ENCODE data around the gene METTL22. TPM values are rescaled to one million over a fixed set of nuclear protein-coding genes. Genes with fewer than 3 reads are reported as not detected.

METTL22 gene
- total and polyA plus RNA-seq, 2 donors (not counting 1 experiment from before 2014, with no cell fraction given) = 49.5 to 62.9 TPM

GRCh38 chr16:8646326-8647053, 25.0 kb downstream of the METTL22 start:
- H4K20me1 ChIP-seq (ENCODE audit: control insufficient read depth, insufficient read depth, low read length, poor library complexity, severe bottlenecking) = no peaks in the 10 kb centered on the region
- no peaks in the 10 kb centered on the region for H3K27me3 ChIP-seq (replicated peaks in 1 of 4; ENCODE audit: control extremely low read depth in 1 of 4, control insufficient read depth in 3 of 4, insufficient read depth in 4 of 4, low read length in 3 of 4)
- CTCF ChIA-PET = no interaction called here
- no peak for DNase-seq
- TF ChIP-seq CTCF (IDR thresholded peaks at IDR 0.05) (no peak), EZH2 (IDR thresholded peaks at IDR 0.05; ENCODE audit: borderline replicate concordance, insufficient read depth, low read depth, low read length, poor library complexity, severe bottlenecking) (no peak)
- H3K79me2 ChIP-seq (ENCODE audit: control insufficient read depth, insufficient read depth, low read length) = no peaks in the 10 kb centered on the region
- H3K9me3 ChIP-seq (ENCODE audit: control extremely low read depth in 1 of 3, control insufficient read depth in 2 of 3, insufficient read depth in 1 of 3, low read length in 2 of 3) = no peaks in the 10 kb centered on the region
- peaks cover 4 to 55% of the 10 kb centered on the region in 2 experiments for H3K36me3 ChIP-seq (replicated peaks in 1 of 2; ENCODE audit: control extremely low read depth in 1 of 2, control insufficient read depth in 1 of 2, extremely low read depth in 1 of 2, insufficient read depth in 2 of 2, low read length in 1 of 2)
- no peak overlapping the region for H3K9ac ChIP-seq (ENCODE audit: low read length)
- POLR2A ChIA-PET = no interaction called here
- intact Hi-C loops (cut with micrococcal nuclease) = no loop called here
- ATAC-seq (ENCODE audit: low read depth) = no peak
- H2AFZ ChIP-seq (ENCODE audit: insufficient read depth, low read depth, low read length, poor library complexity, severe bottlenecking) = no peak overlapping the region
- H3K27ac ChIP-seq (ENCODE audit: low read length in 2 of 2) = no peak overlapping the region
- Mint-ChIP-seq H3K4me3 (no peak overlapping the region), H3K9me3 (ENCODE audit: insufficient read depth) (no peaks in the 10 kb centered on the region), H3K27me3 (no peaks in the 10 kb centered on the region), H3K27ac (no peak overlapping the region), H3K4me1 (peaks cover 9% of the 10 kb centered on the region)
- no peak overlapping the region for H3K4me2 ChIP-seq (replicated peaks; ENCODE audit: low read depth, low read length, poor library complexity, severe bottlenecking)
- H3K4me3 ChIP-seq (ENCODE audit: control extremely low read depth in 1 of 5, extremely low read depth in 1 of 5, insufficient read depth in 1 of 5, low read depth in 2 of 5, low read length in 4 of 5) = no peak overlapping the region
- WGBS (ENCODE audit: insufficient coverage) = 91% methylated on average over 12 of the region's 13 CpGs
- H3K4me1 ChIP-seq (ENCODE audit: control insufficient read depth in 2 of 2, insufficient read depth in 2 of 2, low read length in 2 of 2) = peaks cover 5% of the 10 kb centered on the region in 2 donors

- H3K9me3 ChIP-seq (ENCODE audit: control extremely low read depth in 1 of 3, control insufficient read depth in 2 of 3, insufficient read depth in 1 of 3, low read length in 2 of 3) = no peaks in the 10 kb centered on the region
- H3K4me2 ChIP-seq (replicated peaks; ENCODE audit: low read depth, low read length, poor library complexity, severe bottlenecking) = no peak overlapping the region
- Mint-ChIP-seq H3K4me3 (no peak overlapping the region), H3K9me3 (ENCODE audit: insufficient read depth) (no peaks in the 10 kb centered on the region), H3K4me1 (peaks cover 9% of the 10 kb centered on the region), H3K27ac (no peak overlapping the region), H3K27me3 (no peaks in the 10 kb centered on the region)
- ATAC-seq (ENCODE audit: low read depth) (no peak), DNase-seq (no peak)
- intact Hi-C loops (cut with micrococcal nuclease) = no loop called here
- ChIA-PET CTCF (no interaction called here), POLR2A (no interaction called here)
- H3K9ac ChIP-seq (ENCODE audit: low read length) = no peak overlapping the region
- H2AFZ ChIP-seq (ENCODE audit: insufficient read depth, low read depth, low read length, poor library complexity, severe bottlenecking) = no peak overlapping the region
- H3K27ac ChIP-seq (ENCODE audit: low read length in 2 of 2) = no peak overlapping the region
- no peak overlapping the region for H3K4me3 ChIP-seq (ENCODE audit: control extremely low read depth in 1 of 5, extremely low read depth in 1 of 5, insufficient read depth in 1 of 5, low read depth in 2 of 5, low read length in 4 of 5)
- no peaks in the 10 kb centered on the region for H3K79me2 ChIP-seq (ENCODE audit: control insufficient read depth, insufficient read depth, low read length)
- no peak for TF ChIP-seq CTCF (IDR thresholded peaks at IDR 0.05)
- no peak for TF ChIP-seq EZH2 (IDR thresholded peaks at IDR 0.05; ENCODE audit: borderline replicate concordance, insufficient read depth, low read depth, low read length, poor library complexity, severe bottlenecking)
- no peaks in the 10 kb centered on the region for H4K20me1 ChIP-seq (ENCODE audit: control insufficient read depth, insufficient read depth, low read length, poor library complexity, severe bottlenecking)
- peaks cover 5% of the 10 kb centered on the region in 2 donors for H3K4me1 ChIP-seq (ENCODE audit: control insufficient read depth in 2 of 2, insufficient read depth in 2 of 2, low read length in 2 of 2)
- 88% methylated on average over 8 of the region's 9 CpGs for WGBS (ENCODE audit: insufficient coverage)
- peaks cover 0 to 42% of the 10 kb centered on the region in 2 experiments for H3K36me3 ChIP-seq (replicated peaks in 1 of 2; ENCODE audit: control extremely low read depth in 1 of 2, control insufficient read depth in 1 of 2, extremely low read depth in 1 of 2, insufficient read depth in 2 of 2, low read length in 1 of 2)
- no peaks in the 10 kb centered on the region for H3K27me3 ChIP-seq (replicated peaks in 1 of 4; ENCODE audit: control extremely low read depth in 1 of 4, control insufficient read depth in 3 of 4, insufficient read depth in 4 of 4, low read length in 3 of 4)
These were observed 26.3 kb downstream of the METTL22 start for GRCh38 chr16:8647721-8648318.

Data from B cell (primary cell).